AG10803 (cell line): ENCODE measurements around the gene CATSPER3.

Source experiments
- DNase-seq: peaks from one replicate; pipeline ENCODE4 v3.0.0; 2010; ENCODE audit warnings: low read depth
- H3K4me3 ChIP-seq: 2 replicates; pipeline ENCODE4 v1.5.1; 2011; ENCODE audit warnings: mild to moderate bottlenecking, low read length, control low read depth
- CTCF ChIP-seq: conservative IDR thresholded peaks from 2 replicates; pipeline ENCODE4 v1.5.1; 2011; ENCODE audit warnings: mild to moderate bottlenecking, low read length, control low read depth, inconsistent platforms

The CATSPER3 gene

GRCh38 chr5:135050244-135050767 lies 82.6 kb downstream of the CATSPER3 start:
- DNase-seq, result no peak
- no peak for TF ChIP-seq CTCF
- H3K4me3 ChIP-seq, result no peak overlapping the region

DNA sequence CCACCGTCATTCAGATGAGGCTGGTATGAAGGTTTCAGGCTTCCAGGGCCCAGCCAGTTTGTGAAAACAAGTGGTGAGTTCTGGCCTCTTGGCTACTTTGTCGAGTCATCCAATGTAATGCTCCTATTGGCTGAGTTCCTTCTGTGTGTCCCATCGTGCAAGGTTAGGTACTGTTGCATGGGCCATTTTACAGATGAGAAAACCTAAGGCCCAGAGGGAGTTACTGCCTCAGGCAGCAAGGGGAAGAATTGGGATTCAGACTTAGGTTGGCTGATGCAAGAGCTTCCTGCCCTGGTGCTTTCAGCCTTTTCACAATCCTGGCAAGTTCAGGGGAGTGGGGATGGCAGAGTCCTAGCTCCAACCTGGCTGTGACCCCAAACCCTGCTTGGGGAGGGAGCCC lies 83.7 kb downstream of the CATSPER3 start:
- no peak overlapping the region for H3K4me3 ChIP-seq
- TF ChIP-seq CTCF, result no peak
- peak; percentile 11 for DNase-seq

DNA sequence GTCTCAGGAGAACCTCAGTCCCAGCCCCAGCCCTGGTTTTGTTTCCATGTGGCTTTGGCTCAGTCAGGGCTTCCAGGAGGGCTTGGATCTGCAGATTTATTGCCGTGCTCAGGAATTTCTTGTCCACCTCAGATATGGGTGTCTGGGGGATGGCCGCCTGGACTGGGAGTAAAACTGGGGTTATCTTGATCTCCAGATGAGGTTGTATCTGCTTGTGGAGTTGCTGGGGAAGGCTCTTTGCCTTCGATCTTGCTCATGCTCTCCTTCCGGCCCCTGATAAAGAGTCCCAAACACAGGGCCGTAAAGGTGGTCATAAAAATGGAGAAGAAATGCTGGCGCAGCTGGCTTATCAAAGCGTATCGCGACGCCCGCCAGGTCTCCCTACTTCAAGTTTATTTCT lies 84.2 kb downstream of the CATSPER3 start:
- no peak for TF ChIP-seq CTCF
- DNase-seq, result no peak
- no peak overlapping the region for H3K4me3 ChIP-seq

DNA sequence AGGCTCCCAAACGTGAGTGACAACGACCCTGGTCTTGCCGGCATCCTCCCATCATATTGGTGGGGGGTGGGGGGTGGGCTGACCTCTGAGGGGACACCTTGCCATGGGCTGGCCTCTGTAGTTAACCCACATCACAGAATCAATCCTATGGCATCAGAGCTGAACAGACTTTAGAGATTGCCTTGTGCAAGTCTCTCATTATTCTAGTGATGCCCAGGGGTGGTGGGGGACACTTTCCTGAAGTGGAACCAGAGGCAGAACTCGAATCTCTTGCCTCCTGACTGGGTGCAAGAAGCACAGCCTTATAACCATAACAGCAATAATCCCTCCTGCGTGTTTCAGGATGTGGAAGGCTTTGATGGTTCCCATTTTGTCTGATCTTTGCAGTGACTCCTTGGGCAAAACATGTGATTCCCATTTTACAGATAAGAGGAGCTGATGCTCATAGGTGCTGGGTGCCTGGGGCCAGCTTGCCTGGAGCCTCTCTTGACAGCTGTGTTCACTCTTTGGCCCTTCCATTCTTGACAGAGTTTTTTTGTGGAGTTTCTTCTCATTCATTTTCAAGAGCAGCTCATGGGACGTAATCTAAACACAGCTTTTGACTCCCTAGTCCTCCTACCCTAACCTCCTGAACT lies 84.9 kb downstream of the CATSPER3 start:
- H3K4me3 ChIP-seq, result no peak overlapping the region
- DNase-seq, result no peak
- no peak for TF ChIP-seq CTCF

DNA sequence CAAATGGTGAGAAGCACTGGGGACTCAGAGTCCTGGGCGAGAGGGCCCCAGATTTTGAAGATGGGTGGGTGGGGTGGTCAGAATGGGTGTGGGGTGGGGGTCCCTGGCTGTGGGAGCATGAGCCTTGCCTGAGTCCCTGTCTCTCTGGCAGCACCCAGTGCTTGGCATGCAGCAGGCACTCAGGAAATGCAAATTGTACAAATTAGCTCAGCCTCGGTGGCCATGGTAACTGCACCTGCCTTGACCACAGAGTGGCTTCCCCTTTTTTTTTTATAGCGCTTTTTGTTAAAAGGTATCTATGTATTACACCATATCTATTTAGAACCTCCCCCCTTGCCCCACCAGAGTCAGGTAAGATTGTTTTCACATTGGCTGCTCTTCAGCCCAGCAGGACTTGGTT lies 85.6 kb downstream of the CATSPER3 start:
- no peak overlapping the region for H3K4me3 ChIP-seq
- no peak for TF ChIP-seq CTCF
- DNase-seq, result no peak

- TF ChIP-seq CTCF, result no peak
- H3K4me3 ChIP-seq, result no peak overlapping the region
- DNase-seq, result no peak
These were observed 86.3 kb downstream of the CATSPER3 start for GRCh38 chr5:135053989-135054388.

- TF ChIP-seq CTCF, result no peak
- no peak for DNase-seq
- H3K4me3 ChIP-seq, result no peak overlapping the region
These were observed 86.8 kb downstream of the CATSPER3 start for GRCh38 chr5:135054546-135054945.
